Measurements from ENCODE around the gene BNC1.
"Not testable (repeated sequence)": the region's sequence is repeated elsewhere in the genome, so short reads cannot be mapped to it uniquely, and the experiment has no call there.

BNC1 gene

DNA sequence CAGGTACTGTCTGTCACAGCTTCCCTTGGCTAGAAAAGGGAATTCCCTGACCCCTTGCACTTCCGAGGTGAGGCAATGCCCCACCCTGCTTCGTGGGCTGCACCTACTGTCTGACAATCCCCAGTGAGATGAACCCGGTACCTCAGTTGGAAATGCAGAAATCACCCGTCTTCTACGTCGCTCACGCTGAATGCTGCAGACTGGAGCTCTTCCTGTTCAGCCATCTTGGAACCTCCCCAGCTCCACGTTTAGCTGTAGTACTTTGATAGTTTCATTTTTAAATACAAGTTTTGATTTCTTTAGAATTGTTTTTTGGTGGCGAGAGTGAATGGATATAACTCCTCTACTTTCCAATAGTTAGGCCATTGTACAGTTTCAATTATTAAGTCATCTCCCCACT is 59.0 kb downstream of the BNC1 start:
- TF ChIP-seq, protein P1, sequence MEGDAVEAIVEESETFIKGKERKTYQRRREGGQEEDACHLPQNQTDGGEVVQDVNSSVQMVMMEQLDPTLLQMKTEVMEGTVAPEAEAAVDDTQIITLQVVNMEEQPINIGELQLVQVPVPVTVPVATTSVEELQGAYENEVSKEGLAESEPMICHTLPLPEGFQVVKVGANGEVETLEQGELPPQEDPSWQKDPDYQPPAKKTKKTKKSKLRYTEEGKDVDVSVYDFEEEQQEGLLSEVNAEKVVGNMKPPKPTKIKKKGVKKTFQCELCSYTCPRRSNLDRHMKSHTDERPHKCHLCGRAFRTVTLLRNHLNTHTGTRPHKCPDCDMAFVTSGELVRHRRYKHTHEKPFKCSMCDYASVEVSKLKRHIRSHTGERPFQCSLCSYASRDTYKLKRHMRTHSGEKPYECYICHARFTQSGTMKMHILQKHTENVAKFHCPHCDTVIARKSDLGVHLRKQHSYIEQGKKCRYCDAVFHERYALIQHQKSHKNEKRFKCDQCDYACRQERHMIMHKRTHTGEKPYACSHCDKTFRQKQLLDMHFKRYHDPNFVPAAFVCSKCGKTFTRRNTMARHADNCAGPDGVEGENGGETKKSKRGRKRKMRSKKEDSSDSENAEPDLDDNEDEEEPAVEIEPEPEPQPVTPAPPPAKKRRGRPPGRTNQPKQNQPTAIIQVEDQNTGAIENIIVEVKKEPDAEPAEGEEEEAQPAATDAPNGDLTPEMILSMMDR (IDR thresholded peaks at IDR 0.05; ENCODE audit: low read length, missing control alignments): no peak
- no peak for DNase-seq (ENCODE audit: low read depth)
- no peak overlapping the region for H3K4me3 ChIP-seq (replicated peaks; ENCODE audit: low read depth, low read length)

DNA sequence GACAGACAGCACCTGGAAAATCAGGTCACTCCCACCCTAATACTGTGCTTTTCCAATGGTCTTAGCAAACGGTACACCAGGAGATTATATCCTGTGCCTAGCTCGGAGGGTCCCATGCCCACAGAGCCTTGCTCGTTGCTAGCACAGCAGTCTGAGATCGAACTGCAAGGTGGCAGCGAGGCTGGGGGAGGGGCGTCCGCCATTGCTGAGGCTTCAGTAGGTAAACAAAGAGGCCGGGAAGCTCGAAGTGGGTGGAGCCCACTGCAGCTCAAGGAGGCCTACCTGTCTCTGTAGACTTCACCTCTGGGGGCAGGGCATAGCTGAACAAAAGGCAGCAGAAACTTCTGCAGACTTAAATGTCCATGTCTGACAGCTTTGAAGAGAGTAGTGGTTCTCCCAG is 62.7 kb downstream of the BNC1 start:
- DNase-seq (ENCODE audit: low read depth); H3K4me3 ChIP-seq (replicated peaks; ENCODE audit: low read depth, low read length): not testable (repeated sequence)

DNA sequence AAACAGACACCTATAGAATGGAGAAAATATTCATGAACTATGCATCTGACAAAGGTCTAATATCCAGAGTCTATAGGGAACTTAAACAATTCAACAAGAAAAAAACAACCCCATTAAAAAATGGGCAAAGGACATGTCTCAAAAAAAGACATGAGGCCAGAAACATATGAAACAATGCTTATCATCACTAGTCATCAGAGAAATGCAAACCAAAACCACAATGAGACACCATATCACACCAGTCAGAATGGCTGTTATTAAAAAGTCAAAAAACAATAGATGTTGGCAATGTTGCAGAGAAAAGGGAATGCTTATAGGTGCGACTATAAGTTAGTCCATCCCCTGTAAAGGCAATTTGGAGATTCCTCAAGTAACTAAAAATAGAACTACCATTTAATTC is 65.4 kb downstream of the BNC1 start:
- no peak for DNase-seq (ENCODE audit: low read depth)
- no peak overlapping the region for H3K4me3 ChIP-seq (replicated peaks; ENCODE audit: low read depth, low read length)

DNA sequence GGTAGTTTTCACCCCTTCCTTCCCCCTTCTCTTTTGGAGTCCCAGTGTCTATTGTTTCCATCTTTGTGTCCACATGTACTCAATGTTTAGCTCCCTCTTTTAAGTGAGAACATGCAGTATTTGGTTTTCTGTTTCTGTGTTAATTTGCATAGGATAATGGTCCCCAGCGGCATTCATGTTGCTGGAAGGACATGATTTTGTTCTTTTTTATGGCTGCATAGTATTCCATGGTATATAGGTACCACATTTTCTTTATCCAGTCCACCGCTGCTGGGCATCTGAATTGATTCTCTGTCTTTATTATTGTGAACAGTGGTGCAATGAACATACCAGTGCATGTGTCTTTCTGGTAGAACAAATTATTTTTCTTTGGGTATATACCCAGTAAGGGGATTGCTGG is 69.2 kb downstream of the BNC1 start:
- TF ChIP-seq, protein P1 (IDR thresholded peaks at IDR 0.05; ENCODE audit: low read length, missing control alignments): no peak
- H3K4me3 ChIP-seq (replicated peaks; ENCODE audit: low read depth, low read length): no peak overlapping the region
- no peak for DNase-seq (ENCODE audit: low read depth)

More for the DNA sequence above, 65.4 kb downstream of the BNC1 start:
- TF ChIP-seq, protein P1 (IDR thresholded peaks at IDR 0.05; ENCODE audit: low read length, missing control alignments): no peak

DNA sequence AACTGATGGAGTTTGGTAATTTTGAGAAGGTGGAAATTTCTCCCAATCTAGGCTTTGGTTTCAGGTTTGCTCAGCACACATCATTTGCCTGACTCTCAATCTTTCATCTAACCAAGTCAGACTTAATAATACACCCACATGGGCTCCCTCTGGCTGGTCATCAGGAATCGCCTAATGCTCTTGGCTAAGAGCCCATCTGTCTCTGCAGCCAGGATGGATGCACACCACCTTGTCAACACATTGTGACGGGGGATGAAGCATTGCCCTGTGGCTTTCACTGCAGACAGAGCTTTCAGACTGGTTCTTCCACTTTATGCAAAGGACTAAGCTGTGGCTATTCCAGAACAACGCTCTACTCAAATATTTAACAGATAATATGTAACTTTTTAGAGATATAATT is 73.8 kb downstream of the BNC1 start:
- no peak overlapping the region for H3K4me3 ChIP-seq (replicated peaks; ENCODE audit: low read depth, low read length)
- TF ChIP-seq, protein P1 (IDR thresholded peaks at IDR 0.05; ENCODE audit: low read length, missing control alignments): no peak

DNA sequence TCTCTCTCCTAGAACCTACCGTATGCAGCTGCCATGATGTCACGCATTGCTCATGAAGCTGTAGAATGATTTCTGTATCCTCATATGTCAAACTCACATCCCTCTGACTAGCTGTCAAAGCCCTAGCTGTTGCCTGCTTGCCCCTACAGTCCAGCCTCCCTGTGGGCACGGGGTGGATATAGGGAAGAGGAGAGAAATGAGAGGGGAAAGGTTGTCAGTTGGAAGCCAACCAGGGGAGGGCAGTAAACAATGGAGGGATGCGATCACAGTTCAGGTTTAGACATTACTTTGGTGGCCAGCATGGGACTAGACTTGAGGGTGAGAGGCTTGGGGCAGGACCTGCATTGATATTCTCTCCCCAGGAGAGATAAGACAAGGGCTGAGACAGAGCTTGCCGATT is 75.1 kb downstream of the BNC1 start:
- TF ChIP-seq, protein P1 (IDR thresholded peaks at IDR 0.05; ENCODE audit: low read length, missing control alignments): no peak
- H3K4me3 ChIP-seq (replicated peaks; ENCODE audit: low read depth, low read length): no peak overlapping the region
- DNase-seq (ENCODE audit: low read depth): no peak

More for the DNA sequence above, 73.8 kb downstream of the BNC1 start:
- DNase-seq (ENCODE audit: low read depth): peak; percentile 31

DNA sequence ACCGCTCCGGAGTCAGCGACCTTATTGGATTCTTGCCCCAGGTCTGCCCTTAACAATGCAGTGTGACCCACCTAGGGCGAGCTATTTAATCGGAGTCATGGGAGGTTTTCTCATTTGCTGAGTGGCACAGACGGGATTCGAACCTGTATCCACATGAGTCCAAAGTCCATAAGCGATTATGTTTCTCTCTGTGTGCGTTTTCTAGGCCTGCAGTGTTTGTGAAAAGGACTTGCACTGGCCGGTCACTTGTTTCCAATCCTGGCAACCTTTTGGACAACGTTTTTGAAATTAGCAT is 76.2 kb downstream of the BNC1 start:
- peak; percentile 33 for DNase-seq (ENCODE audit: low read depth)
- peak overlapping the region; percentile 73 for H3K4me3 ChIP-seq (replicated peaks; ENCODE audit: low read depth, low read length)
- TF ChIP-seq, protein P1 (IDR thresholded peaks at IDR 0.05; ENCODE audit: low read length, missing control alignments): no peak
